HepG2 (cell line): Measurements from ENCODE around the gene FXR2. TPM values are rescaled to one million over a fixed set of nuclear protein-coding genes. Genes with fewer than 3 reads are reported as not detected.
A peak's percentile ranks its signal among the peaks of the same experiment; 100 is the strongest.

Source experiments
- ATM ChIP-seq: fragments of 450-650 bp; IDR thresholded peaks from 2 replicates; pipeline ENCODE4 v1.7.1; 2017; ENCODE audit warnings: mild to moderate bottlenecking, borderline replicate concordance
- BORCS8-MEF2B ChIP-seq: sonication (generic); formaldehyde crosslinking; IDR thresholded peaks from 2 replicates; pipeline ENCODE4 v1.8.0; 2022; ENCODE audit warnings: mild to moderate bottlenecking, missing genetic modification reagents
- DR1 ChIP-seq: sonication (generic); formaldehyde crosslinking; IDR thresholded peaks from 2 replicates; pipeline ENCODE4 v1.8.0; 2021; ENCODE audit warnings: mild to moderate bottlenecking, missing genetic modification reagents, inconsistent platforms
- ELF4 ChIP-seq: sonication (generic); formaldehyde crosslinking; IDR thresholded peaks from 2 replicates; pipeline ENCODE4 v1.5.0; 2020; ENCODE audit warnings: missing genetic modification reagents, mild to moderate bottlenecking, moderate library complexity, borderline replicate concordance
- HNF4A ChIP-seq: sonication (generic); formaldehyde crosslinking; IDR thresholded peaks from 2 replicates; pipeline ENCODE4 v1.4.0; 2020; ENCODE audit warnings: missing genetic modification reagents
- IRX3 ChIP-seq: sonication (generic); formaldehyde crosslinking; IDR thresholded peaks from 2 replicates; pipeline ENCODE4 v1.8.1; 2023; ENCODE audit warnings: mild to moderate bottlenecking, low read depth, missing genetic modification reagents, borderline replicate concordance
- MAFK ChIP-seq, 2 experiments: IDR thresholded peaks in 1 of 2; conservative IDR thresholded peaks in 1 of 2; 2 replicates each; pipeline ENCODE4 v1.6.1; 2011; ENCODE audit warnings: improper control_type of control experiment in 2 of 2, low read length in 2 of 2
- NCOA1 ChIP-seq: sonication (generic); formaldehyde crosslinking; IDR thresholded peaks from 2 replicates; pipeline ENCODE4 v1.9.0; 2021; ENCODE audit warnings: missing genetic modification reagents
- PTBP1 ChIP-seq: fragments of 200-400 bp; formaldehyde crosslinking; IDR thresholded peaks from 2 replicates; pipeline ENCODE4 v1.6.1; 2018; ENCODE audit warnings: low read length, low read depth; ENCODE audit not compliant: poor library complexity, severe bottlenecking
- REPIN1 ChIP-seq: sonication (generic); formaldehyde crosslinking; IDR thresholded peaks from 2 replicates; pipeline ENCODE4 v1.8.0; 2022; ENCODE audit warnings: missing genetic modification reagents, low read depth, mild to moderate bottlenecking, borderline replicate concordance
- RFXAP ChIP-seq: sonication (generic); formaldehyde crosslinking; IDR thresholded peaks from 2 replicates; pipeline ENCODE4 v1.4.0; 2020; ENCODE audit warnings: missing genetic modification reagents, borderline replicate concordance
- RORA ChIP-seq: sonication (generic); formaldehyde crosslinking; IDR thresholded peaks from 2 replicates; pipeline ENCODE4 v1.5.0; 2020; ENCODE audit warnings: mild to moderate bottlenecking, missing genetic modification reagents, moderate library complexity
- TP53 ChIP-seq: sonication (generic); formaldehyde crosslinking; conservative IDR thresholded peaks from 2 replicates; pipeline ENCODE4 v1.4.0; 2020; ENCODE audit warnings: missing genetic modification reagents
- ZNF264 ChIP-seq: sonication (generic); formaldehyde crosslinking; IDR thresholded peaks from 2 replicates; pipeline ENCODE4 v1.4.0; 2020; ENCODE audit warnings: missing genetic modification reagents
- ZNF329 ChIP-seq: sonication (generic); formaldehyde crosslinking; IDR thresholded peaks from 2 replicates; pipeline ENCODE4 v1.9.0; 2021; ENCODE audit warnings: low read depth, mild to moderate bottlenecking, missing genetic modification reagents
- ZNF577 ChIP-seq: sonication (generic); formaldehyde crosslinking; IDR thresholded peaks from 2 replicates; pipeline ENCODE4 v1.4.0; 2020; ENCODE audit warnings: mild to moderate bottlenecking, low read depth, missing genetic modification reagents, borderline replicate concordance
- ZNF580 ChIP-seq: IDR thresholded peaks from 2 replicates; pipeline ENCODE4 v1.6.1; 2016; ENCODE audit warnings: low read depth, borderline replicate concordance
- ZNF687 ChIP-seq: sonication (generic); formaldehyde crosslinking; IDR thresholded peaks from 2 replicates; pipeline ENCODE4 v1.5.1; 2020; ENCODE audit warnings: mild to moderate bottlenecking, missing genetic modification reagents, moderate library complexity
- polyA plus RNA-seq, 8 experiments: library from polyadenylated mRNA; depleted of rRNA in 3 of 8; stranded (reverse) in 7 of 8; unstranded in 1 of 8; fragments of >200 nt; fragmentation: Illumina TruSeq in 4 of 8; extraction: Trizol in 4 of 8; gene quantifications; 2 replicates each; pipeline versions ENCODE4 v1.2.1 to v1.2.3, GENCODE V29; 2011 to 2016; ENCODE audit warnings: low read depth in 4 of 8, missing spikeins in 1 of 8, mixed read lengths in 1 of 8; ENCODE audit not compliant: insufficient read depth in 1 of 8
- total RNA-seq, 5 experiments: library from RNA; depleted of rRNA; stranded (reverse); fragments of >200 nt; fragmentation: Illumina TruSeq; extraction: Trizol; gene quantifications; 2 replicates each; pipeline ENCODE4 v1.2.3, GENCODE V29; 2016; ENCODE audit warnings: low read depth in 1 of 5
- TF ChIP-seq, protein P1 (sequence below): sonication (generic); formaldehyde crosslinking; IDR thresholded peaks from 2 replicates; pipeline ENCODE4 v1.5.1; 2020; ENCODE audit warnings: missing genetic modification reagents, mild to moderate bottlenecking, borderline replicate concordance
- TF ChIP-seq, protein P2 (sequence below): IDR thresholded peaks from 2 replicates; pipeline ENCODE4 v1.6.1; 2016; ENCODE audit warnings: missing compliant biosample characterization, missing genetic modification reagents, borderline replicate concordance

The FXR2 gene
- total and polyA plus RNA-seq, 2 of the 13 experiments (the other 11 are each of a cell fraction or from before 2014, with no cell fraction given), result 20.9 to 24.4 TPM

- TF ChIP-seq, protein P1, sequence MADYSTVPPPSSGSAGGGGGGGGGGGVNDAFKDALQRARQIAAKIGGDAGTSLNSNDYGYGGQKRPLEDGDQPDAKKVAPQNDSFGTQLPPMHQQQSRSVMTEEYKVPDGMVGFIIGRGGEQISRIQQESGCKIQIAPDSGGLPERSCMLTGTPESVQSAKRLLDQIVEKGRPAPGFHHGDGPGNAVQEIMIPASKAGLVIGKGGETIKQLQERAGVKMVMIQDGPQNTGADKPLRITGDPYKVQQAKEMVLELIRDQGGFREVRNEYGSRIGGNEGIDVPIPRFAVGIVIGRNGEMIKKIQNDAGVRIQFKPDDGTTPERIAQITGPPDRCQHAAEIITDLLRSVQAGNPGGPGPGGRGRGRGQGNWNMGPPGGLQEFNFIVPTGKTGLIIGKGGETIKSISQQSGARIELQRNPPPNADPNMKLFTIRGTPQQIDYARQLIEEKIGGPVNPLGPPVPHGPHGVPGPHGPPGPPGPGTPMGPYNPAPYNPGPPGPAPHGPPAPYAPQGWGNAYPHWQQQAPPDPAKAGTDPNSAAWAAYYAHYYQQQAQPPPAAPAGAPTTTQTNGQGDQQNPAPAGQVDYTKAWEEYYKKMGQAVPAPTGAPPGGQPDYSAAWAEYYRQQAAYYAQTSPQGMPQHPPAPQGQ (CRISPR knock-in tag), result no peak
- TF ChIP-seq ZNF580 (CRISPR knock-in tag) (peak; percentile 75; the same call in 1 of the 2 replicates), BORCS8-MEF2B (no peak), ZNF329 (CRISPR knock-in tag) (no peak), REPIN1 (CRISPR knock-in tag) (no peak), ZNF264 (CRISPR knock-in tag) (peak; percentile 60; the same call in 1 of the 2 replicates), DR1 (no peak), ELF4 (CRISPR knock-in tag) (no peak), TP53 (CRISPR knock-in tag) (no peak), PTBP1 (no peak), MAFK (conservative IDR thresholded peaks at IDR 0.05 in 1 of 2, IDR thresholded peaks at IDR 0.05 in 1 of 2; ENCODE audit: low read length in 2 of 2) (no peak), IRX3 (CRISPR knock-in tag) (no peak), HNF4A (CRISPR knock-in tag) (peak; percentile 71), NCOA1 (CRISPR knock-in tag) (no peak), RFXAP (CRISPR knock-in tag) (peak; percentile 65; the same call in 1 of the 2 replicates), RORA (CRISPR knock-in tag) (no peak), ATM (no peak), ZNF577 (CRISPR knock-in tag) (no peak), ZNF687 (peak; percentile 75)
- TF ChIP-seq, protein P2, sequence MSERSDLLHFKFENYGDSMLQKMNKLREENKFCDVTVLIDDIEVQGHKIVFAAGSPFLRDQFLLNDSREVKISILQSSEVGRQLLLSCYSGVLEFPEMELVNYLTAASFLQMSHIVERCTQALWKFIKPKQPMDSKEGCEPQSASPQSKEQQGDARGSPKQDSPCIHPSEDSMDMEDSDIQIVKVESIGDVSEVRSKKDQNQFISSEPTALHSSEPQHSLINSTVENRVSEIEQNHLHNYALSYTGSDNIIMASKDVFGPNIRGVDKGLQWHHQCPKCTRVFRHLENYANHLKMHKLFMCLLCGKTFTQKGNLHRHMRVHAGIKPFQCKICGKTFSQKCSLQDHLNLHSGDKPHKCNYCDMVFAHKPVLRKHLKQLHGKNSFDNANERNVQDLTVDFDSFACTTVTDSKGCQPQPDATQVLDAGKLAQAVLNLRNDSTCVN (CRISPR knock-in tag), result 0 out of 2 replicates have a peak, but pooled peaks have one; percentile 55
Measured at GRCh38 chr17:7627250-7628121, 12.8 kb upstream of the FXR2 start, which contains the start of gene SAT2 (continued).
